Breast epithelium (tissue), 3 donors: Measurements from ENCODE around the gene DBX2.

Experiments
- CTCF ChIP-seq, 3 donors: fragments of 450-650 bp; IDR thresholded peaks; one replicate each; pipeline ENCODE4 v1.5.1; 2016 to 2017; ENCODE audit warnings: antibody characterized with exemption in 3 of 3, mild to moderate bottlenecking in 3 of 3, moderate library complexity in 3 of 3
- POLR2A ChIP-seq: fragments of 450-650 bp; IDR thresholded peaks from one replicate; pipeline ENCODE4 v1.6.1; 2016; ENCODE audit warnings: antibody characterized with exemption, mild to moderate bottlenecking, moderate library complexity
- POLR2AphosphoS5 ChIP-seq, 3 donors: sonication (generic); formaldehyde crosslinking; IDR thresholded peaks; one replicate each; pipeline ENCODE4 v1.6.1; 2017; ENCODE audit warnings: antibody characterized with exemption in 3 of 3

- TF ChIP-seq POLR2AphosphoS5 (IDR thresholded peaks at IDR 0.05) (no peak), CTCF (IDR thresholded peaks at IDR 0.05) (no peak), POLR2A (no peak)
Measured at GRCh38 chr12:44993161-44993560, 57.7 kb downstream of the DBX2 start.
